Keratinocyte (primary cell): ENCODE data around the gene ZSCAN2. TPM values are rescaled to one million over a fixed set of nuclear protein-coding genes. Genes with fewer than 3 reads are reported as not detected.

ENCODE experiments used
- DNase-seq: peaks from one replicate; pipeline ENCODE4 v3.0.0-alpha.2; 2011; ENCODE audit warnings: low read depth, missing footprints, low spot score
- FAIRE-seq: peaks from 2 replicates; lab custom pipeline; 2011; peaks lifted over from hg19 to GRCh38; lab: Jason Lieb, UNC
- H2AFZ ChIP-seq: 2 replicates; pipeline ENCODE4 v1.6.0; 2012; ENCODE audit warnings: low read length, control low read depth, inconsistent platforms; ENCODE audit not compliant: control insufficient read depth
- H3K27ac ChIP-seq: 2 replicates; pipeline ENCODE4 v1.5.1; 2011; ENCODE audit warnings: low read length; ENCODE audit not compliant: control insufficient read depth, insufficient read depth
- H3K27me3 ChIP-seq: 3 replicates; pipeline ENCODE4 v1.6.0; 2011; ENCODE audit warnings: low read length; ENCODE audit not compliant: control insufficient read depth, insufficient read depth; ENCODE audit errors: extremely low read depth
- H3K36me3 ChIP-seq, 2 experiments: 2 replicates in 1 of 2; 3 replicates in 1 of 2; pipeline ENCODE4 v1.5.1; 2011; ENCODE audit warnings: low read length in 2 of 2, mild to moderate bottlenecking in 1 of 2; ENCODE audit not compliant: control insufficient read depth in 2 of 2, insufficient read depth in 2 of 2; ENCODE audit errors: extremely low read depth in 1 of 2
- H3K4me1 ChIP-seq: 3 replicates; pipeline ENCODE4 v1.5.1; 2011; ENCODE audit warnings: low read length; ENCODE audit not compliant: control insufficient read depth, insufficient read depth; ENCODE audit errors: extremely low read depth
- H3K4me2 ChIP-seq: 3 replicates; pipeline ENCODE4 v1.6.0; 2011; ENCODE audit warnings: low read depth, low read length; ENCODE audit not compliant: control insufficient read depth, insufficient read depth; ENCODE audit errors: extremely low read depth
- H3K4me3 ChIP-seq, 3 experiments: fragments of 200-600 bp in 1 of 3; sonication (generic) in 1 of 3; 2 replicates in 2 of 3; 3 replicates in 1 of 3; pipeline ENCODE4 v1.5.1; 2011 to 2016; ENCODE audit warnings: low read length in 3 of 3, mild to moderate bottlenecking in 3 of 3, control low read depth in 2 of 3, inconsistent platforms in 1 of 3, low read depth in 1 of 3, mixed read lengths in 1 of 3, mixed run types in 1 of 3, moderate library complexity in 1 of 3; ENCODE audit not compliant: control insufficient read depth in 2 of 3, insufficient read depth in 2 of 3; ENCODE audit errors: extremely low read depth in 1 of 3
- H3K79me2 ChIP-seq: 2 replicates; pipeline ENCODE4 v1.6.0; 2012; ENCODE audit warnings: low read length; ENCODE audit not compliant: control insufficient read depth, insufficient read depth
- H3K9ac ChIP-seq: 3 replicates; pipeline ENCODE4 v1.6.0; 2011; ENCODE audit warnings: low read length; ENCODE audit not compliant: control insufficient read depth, insufficient read depth; ENCODE audit errors: extremely low read depth
- H3K9me1 ChIP-seq: 3 replicates; pipeline ENCODE4 v1.6.0; 2011; ENCODE audit warnings: low read length; ENCODE audit not compliant: control insufficient read depth, insufficient read depth; ENCODE audit errors: extremely low read depth
- H3K9me3 ChIP-seq: 2 replicates; pipeline ENCODE4 v1.5.1; 2012; ENCODE audit warnings: low read depth, low read length; ENCODE audit not compliant: control insufficient read depth
- H4K20me1 ChIP-seq: 3 replicates; pipeline ENCODE4 v1.6.0; 2011; ENCODE audit warnings: low read length; ENCODE audit not compliant: control insufficient read depth, insufficient read depth; ENCODE audit errors: extremely low read depth
- EZH2 ChIP-seq: IDR thresholded peaks from one replicate; pipeline ENCODE4 v1.6.1; 2012; ENCODE audit warnings: inconsistent platforms, mild to moderate bottlenecking, low read length, moderate library complexity
- dilution Hi-C: fragments of 300-500 bp; cut with MboI; formaldehyde crosslinking; loops from one replicate; pipeline ENCODE4 v1.7.0; 2020; ENCODE audit warnings: low sequenced_read_pairs; ENCODE audit not compliant: extremely low pct_ligation_motif_present
- polyA plus RNA-seq, 5 experiments: library from polyadenylated mRNA; depleted of rRNA in 3 of 5; stranded (reverse) in 3 of 5; stranded (forward) in 1 of 5; unstranded in 1 of 5; fragments of >200 nt; gene quantifications; 1 replicate in 1 of 5; 2 replicates in 3 of 5; 3 replicates in 1 of 5; pipeline versions ENCODE4 v1.2.1 to v1.2.3, GENCODE V29; 2011 to 2012; ENCODE audit warnings: missing spikeins in 2 of 5, low read depth in 1 of 5, low replicate concordance in 1 of 5
- TF ChIP-seq, protein P1 (sequence below), 3 experiments: IDR thresholded peaks in 1 of 3; conservative IDR thresholded peaks in 1 of 3; optimal IDR thresholded peaks in 1 of 3; 2 replicates in 2 of 3; 3 replicates in 1 of 3; pipeline versions ENCODE3 to v1.5.1; 2011; ENCODE audit warnings: low read length in 3 of 3, mild to moderate bottlenecking in 3 of 3, moderate library complexity in 2 of 3, control low read depth in 1 of 3, inconsistent platforms in 1 of 3; ENCODE audit not compliant: insufficient read depth in 2 of 3; ENCODE audit errors: extremely low read depth in 1 of 3

The ZSCAN2 gene
- polyA plus RNA-seq, 1 donor (not counting 4 experiments of a cell fraction or from before 2014, with no cell fraction given) = 3.7 TPM

DNA sequence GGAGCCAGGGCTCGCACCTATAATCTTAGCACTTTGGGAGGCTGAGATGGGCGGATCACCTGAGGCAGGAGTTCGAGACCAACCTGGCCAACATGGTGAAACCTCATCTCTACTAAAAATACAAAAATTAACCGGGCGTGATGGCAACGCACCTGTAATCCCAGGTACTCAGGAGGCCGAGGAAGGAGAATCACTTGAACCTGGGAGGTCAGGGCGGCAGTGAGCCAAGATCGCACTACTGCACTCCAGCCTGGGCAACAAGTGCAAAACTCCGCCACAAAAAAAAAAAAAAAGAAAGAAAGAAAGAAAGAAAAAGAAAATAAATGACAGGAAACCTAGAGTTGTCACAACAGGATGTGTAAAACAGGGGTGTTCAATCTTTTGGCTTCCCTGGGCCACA, 60.2 kb downstream of the ZSCAN2 start:
- DNase-seq = no peak
- no peaks in the 10 kb centered on the region for H3K79me2 ChIP-seq
- H3K36me3 ChIP-seq = peaks cover 3 to 4% of the 10 kb centered on the region in 2 experiments
- TF ChIP-seq, protein P1, sequence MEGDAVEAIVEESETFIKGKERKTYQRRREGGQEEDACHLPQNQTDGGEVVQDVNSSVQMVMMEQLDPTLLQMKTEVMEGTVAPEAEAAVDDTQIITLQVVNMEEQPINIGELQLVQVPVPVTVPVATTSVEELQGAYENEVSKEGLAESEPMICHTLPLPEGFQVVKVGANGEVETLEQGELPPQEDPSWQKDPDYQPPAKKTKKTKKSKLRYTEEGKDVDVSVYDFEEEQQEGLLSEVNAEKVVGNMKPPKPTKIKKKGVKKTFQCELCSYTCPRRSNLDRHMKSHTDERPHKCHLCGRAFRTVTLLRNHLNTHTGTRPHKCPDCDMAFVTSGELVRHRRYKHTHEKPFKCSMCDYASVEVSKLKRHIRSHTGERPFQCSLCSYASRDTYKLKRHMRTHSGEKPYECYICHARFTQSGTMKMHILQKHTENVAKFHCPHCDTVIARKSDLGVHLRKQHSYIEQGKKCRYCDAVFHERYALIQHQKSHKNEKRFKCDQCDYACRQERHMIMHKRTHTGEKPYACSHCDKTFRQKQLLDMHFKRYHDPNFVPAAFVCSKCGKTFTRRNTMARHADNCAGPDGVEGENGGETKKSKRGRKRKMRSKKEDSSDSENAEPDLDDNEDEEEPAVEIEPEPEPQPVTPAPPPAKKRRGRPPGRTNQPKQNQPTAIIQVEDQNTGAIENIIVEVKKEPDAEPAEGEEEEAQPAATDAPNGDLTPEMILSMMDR (optimal IDR thresholded peaks at IDR 0.05 in 1 of 3, IDR thresholded peaks at IDR 0.05 in 1 of 3, conservative IDR thresholded peaks at IDR 0.05 in 1 of 3; ENCODE audit: extremely low read depth in 1 of 3, insufficient read depth in 2 of 3, low read length in 3 of 3) = no peak
- TF ChIP-seq EZH2 = no peak
- no peaks in the 10 kb centered on the region for H3K27me3 ChIP-seq
- no peaks in the 10 kb centered on the region for H3K9me3 ChIP-seq
- no peak overlapping the region for H3K9ac ChIP-seq
- H3K4me2 ChIP-seq = no peak overlapping the region
- no peaks in the 10 kb centered on the region for H4K20me1 ChIP-seq
- no peak for FAIRE-seq
- H2AFZ ChIP-seq = no peak overlapping the region
- peaks cover 11% of the 10 kb centered on the region for H3K4me1 ChIP-seq
- dilution Hi-C loops = no loop called here
- no peaks in the 10 kb centered on the region for H3K9me1 ChIP-seq
- no peak overlapping the region for H3K27ac ChIP-seq
- no peak overlapping the region for H3K4me3 ChIP-seq

DNA sequence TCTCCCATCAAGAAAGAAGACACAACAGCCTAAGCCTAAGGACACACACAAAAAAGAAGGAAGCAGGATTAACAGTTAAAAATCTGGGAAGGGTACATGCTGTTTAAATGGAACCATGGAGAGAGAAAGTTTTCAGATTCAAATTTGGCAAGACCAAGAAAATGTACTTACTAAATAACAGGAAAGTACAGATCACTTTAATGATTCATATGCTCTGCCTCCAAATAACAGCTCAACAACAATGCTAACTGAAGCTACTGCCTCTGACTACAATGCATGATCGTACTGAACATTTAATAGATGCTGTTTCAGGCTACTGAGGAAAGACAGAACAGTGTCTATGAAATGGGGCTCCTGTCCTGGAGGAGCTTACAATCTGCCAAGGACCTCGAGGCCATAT, 65.6 kb downstream of the ZSCAN2 start:
- Histone ChIP-seq H3K4me3 (no peak overlapping the region), H3K79me2 (no peaks in the 10 kb centered on the region), H4K20me1 (no peaks in the 10 kb centered on the region), H3K9ac (no peak overlapping the region), H2AFZ (no peak overlapping the region), H3K36me3 (peaks cover 4 to 13% of the 10 kb centered on the region in 2 experiments), H3K27ac (no peak overlapping the region), H3K27me3 (no peaks in the 10 kb centered on the region), H3K4me2 (no peak overlapping the region), H3K9me3 (no peaks in the 10 kb centered on the region), H3K4me1 (no peaks in the 10 kb centered on the region), H3K9me1 (no peaks in the 10 kb centered on the region)
- DNase-seq (no peak), FAIRE-seq (no peak)
- dilution Hi-C loops = no loop called here
- TF ChIP-seq, protein P1 (optimal IDR thresholded peaks at IDR 0.05 in 1 of 3, IDR thresholded peaks at IDR 0.05 in 1 of 3, conservative IDR thresholded peaks at IDR 0.05 in 1 of 3; ENCODE audit: extremely low read depth in 1 of 3, insufficient read depth in 2 of 3, low read length in 3 of 3) = no peak
- TF ChIP-seq EZH2 = no peak
